GM12878 (cell line): Measurements from ENCODE around the gene INHBE. TPM values are rescaled to one million over a fixed set of nuclear protein-coding genes. Genes with fewer than 3 reads are reported as not detected.

Experiments
- ATAC-seq: fragments of 200-7000 bp; cut with Tn5 transposase; 3 replicates; pipeline ENCODE4 v1.9.1; 2020; ENCODE audit warnings: mild to moderate bottlenecking, moderate library complexity
- BruUV-seq: library from RNA; stranded (reverse); fragments of 400-500 nt; replicated peaks from 2 replicates; lab custom pipeline; 2021; lab: Mats Ljungman, UMichigan
- CTCF ChIA-PET: fragments of 300-600 bp; sonication (Branson Sonifier 250); formaldehyde crosslinking; extraction: SDS; loops from one replicate; lab custom pipeline; 2021; ENCODE audit warnings: inconsistent platforms; lab: Yijun Ruan, JAX
- POLR2A ChIA-PET: fragments of 350-600 bp; formaldehyde crosslinking; extraction: SDS; loops from one replicate; lab custom pipeline; 2021; ENCODE audit warnings: inconsistent platforms; lab: Charles Lee
- RAD21 ChIA-PET: fragments of 300-600 bp; sonication (Branson Sonifier 250); formaldehyde crosslinking; loops from one replicate; lab custom pipeline; 2023; ENCODE audit warnings: antibody characterized with exemption; ENCODE audit not compliant: unreplicated experiment; lab: Charles Lee
- SMC1A ChIA-PET: fragments of 300-600 bp; sonication (Branson Sonifier 250); formaldehyde crosslinking; loops from one replicate; lab custom pipeline; 2023; ENCODE audit not compliant: unreplicated experiment, uncharacterized antibody; lab: Charles Lee
- DNase-seq: peaks from one replicate; pipeline ENCODE4 v3.0.0-alpha.2; 2011; ENCODE audit warnings: low read depth, low spot score
- FAIRE-seq: peaks from 3 replicates; lab custom pipeline; 2011; peaks lifted over from hg19 to GRCh38; lab: Jason Lieb, UNC
- H2AFZ ChIP-seq: 2 replicates; pipeline ENCODE4 v1.6.0; 2011; ENCODE audit warnings: low read depth, low read length, control low read depth; ENCODE audit not compliant: control insufficient read depth
- H3K27ac ChIP-seq: 2 replicates; pipeline ENCODE4 v1.5.1; 2011; ENCODE audit warnings: control low read depth; ENCODE audit not compliant: control insufficient read depth, insufficient read depth
- H3K27me3 ChIP-seq, 2 experiments: replicated peaks in 1 of 2; 2 replicates each; pipeline versions ENCODE4 v1.6.0 to v1.6.1; 2011; ENCODE audit warnings: low read length in 1 of 2; ENCODE audit not compliant: control insufficient read depth in 2 of 2, insufficient read depth in 2 of 2
- H3K36me3 ChIP-seq, 2 experiments: 2 replicates each; pipeline ENCODE4 v1.5.1; 2011; ENCODE audit warnings: low read length in 1 of 2; ENCODE audit not compliant: control insufficient read depth in 2 of 2, insufficient read depth in 2 of 2
- H3K4me1 ChIP-seq: 2 replicates; pipeline ENCODE4 v1.6.1; 2011; ENCODE audit warnings: mild to moderate bottlenecking, low read length, moderate library complexity, mixed read lengths; ENCODE audit not compliant: control insufficient read depth, insufficient read depth
- H3K4me2 ChIP-seq: 2 replicates; pipeline ENCODE4 v1.6.0; 2011; ENCODE audit warnings: control low read depth; ENCODE audit not compliant: control insufficient read depth, insufficient read depth
- H3K4me3 ChIP-seq: fragments of 200-600 bp; sonication (generic); 2 replicates; pipeline ENCODE4 v1.5.1; 2016
- H3K79me2 ChIP-seq: 2 replicates; pipeline ENCODE4 v1.6.0; 2011; ENCODE audit warnings: low read length; ENCODE audit not compliant: control insufficient read depth, insufficient read depth
- H3K9ac ChIP-seq: 2 replicates; pipeline ENCODE4 v1.8.0; 2011; ENCODE audit warnings: low read length, control low read depth, mixed read lengths; ENCODE audit not compliant: control insufficient read depth, insufficient read depth
- H3K9me3 ChIP-seq: replicated peaks from 3 replicates; pipeline ENCODE4 v1.5.1; 2011; ENCODE audit warnings: mild to moderate bottlenecking, low read length; ENCODE audit not compliant: control insufficient read depth, insufficient read depth
- H4K20me1 ChIP-seq: 2 replicates; pipeline ENCODE4 v1.6.0; 2011; ENCODE audit not compliant: control insufficient read depth, insufficient read depth
- CBX3 ChIP-seq: fragments of 200-600 bp; sonication (generic); IDR thresholded peaks from 2 replicates; pipeline ENCODE4 v1.6.1; 2016; ENCODE audit warnings: low read depth, borderline replicate concordance
- CBX5 ChIP-seq: sonication (generic); IDR thresholded peaks from 2 replicates; pipeline ENCODE4 v1.6.1; 2016; ENCODE audit warnings: low read depth, moderate library complexity, mild to moderate bottlenecking, inconsistent platforms
- CREM ChIP-seq: IDR thresholded peaks from 2 replicates; pipeline ENCODE4 v1.6.1; 2014; ENCODE audit warnings: antibody characterized with exemption, low read depth
- IRF4 ChIP-seq: IDR thresholded peaks from 2 replicates; pipeline ENCODE4 v1.6.1; 2011; ENCODE audit warnings: low read depth, low read length
- KLF5 ChIP-seq: fragments of 450-650 bp; IDR thresholded peaks from 2 replicates; pipeline ENCODE4 v1.6.1; 2014; ENCODE audit warnings: mild to moderate bottlenecking; ENCODE audit not compliant: partially characterized antibody
- LARP7 ChIP-seq: fragments of 450-650 bp; IDR thresholded peaks from 2 replicates; pipeline ENCODE4 v1.6.1; 2017; ENCODE audit warnings: mild to moderate bottlenecking
- MTA3 ChIP-seq: IDR thresholded peaks from 2 replicates; pipeline ENCODE4 v1.6.1; 2012; ENCODE audit warnings: low read length, inconsistent platforms, borderline replicate concordance
- NRF1 ChIP-seq: conservative IDR thresholded peaks from 2 replicates; pipeline ENCODE4 v1.6.1; 2011; ENCODE audit warnings: mild to moderate bottlenecking, low read depth, low read length, improper control_type of control experiment
- POLR2A ChIP-seq: IDR thresholded peaks from 2 replicates; pipeline ENCODE4 v1.6.1; 2011; ENCODE audit warnings: low read depth, mild to moderate bottlenecking, low read length
- POLR2AphosphoS2 ChIP-seq: IDR thresholded peaks from 2 replicates; pipeline ENCODE4 v1.6.1; 2011; ENCODE audit warnings: low read depth, mild to moderate bottlenecking, low read length, improper control_type of control experiment, moderate library complexity
- SREBF1 ChIP-seq: IDR thresholded peaks from 2 replicates; pipeline ENCODE4 v1.6.1; 2012; ENCODE audit warnings: mild to moderate bottlenecking, low read length
- TCF3 ChIP-seq: IDR thresholded peaks from 2 replicates; pipeline ENCODE4 v1.6.1; 2012; ENCODE audit warnings: low read depth, mild to moderate bottlenecking, low read length, borderline replicate concordance; ENCODE audit not compliant: insufficient read depth
- WRNIP1 ChIP-seq: IDR thresholded peaks from 2 replicates; pipeline ENCODE4 v1.6.1; 2011; ENCODE audit warnings: low read depth, low read length, improper control_type of control experiment, borderline replicate concordance
- YY1 ChIP-seq: IDR thresholded peaks from 2 replicates; pipeline ENCODE4 v1.6.1; 2011; ENCODE audit warnings: low read depth, mild to moderate bottlenecking, low read length
- ZBED1 ChIP-seq: IDR thresholded peaks from 2 replicates; pipeline ENCODE4 v1.6.1; 2016; ENCODE audit warnings: borderline replicate concordance
- ZNF384 ChIP-seq: IDR thresholded peaks from 2 replicates; pipeline ENCODE4 v1.6.1; 2012; ENCODE audit warnings: low read depth, mild to moderate bottlenecking, low read length, improper control_type of control experiment, borderline replicate concordance
- ZNF622 ChIP-seq: fragments of 450-650 bp; IDR thresholded peaks from 2 replicates; pipeline ENCODE4 v1.6.1; 2017; ENCODE audit warnings: mild to moderate bottlenecking, inconsistent platforms
- WGBS: methylation state at CpG from one replicate; pipeline ENCODE4 v1.1.6; 2016; ENCODE audit warnings: low lambda C conversion rate; ENCODE audit not compliant: insufficient replicate concordance, insufficient coverage; ENCODE audit errors: missing lambda C conversion rate; 5-methylcytosine and 5-hydroxymethylcytosine counted together
- in situ Hi-C: fragments of 300-500 bp; cut with MboI; formaldehyde crosslinking; loops from 9 replicates; pipeline ENCODE4 v1.14.3; 2018; ENCODE audit warnings: mixed read lengths
- intact Hi-C: fragments of 100-400 bp; cut with micrococcal nuclease; formaldehyde crosslinking; loops from one replicate; pipeline ENCODE4 v1.14.2; 2022; ENCODE audit not compliant: unreplicated experiment
- polyA plus RNA-seq, 11 experiments: library from polyadenylated mRNA; depleted of rRNA in 4 of 11; unstranded in 6 of 11; stranded (reverse) in 5 of 11; fragments of >200 nt; fragmentation: Nextera tagmentation in 4 of 11; fragmentation: Illumina TruSeq in 1 of 11; extraction: Ambion mirVana in 4 of 11; extraction: Trizol in 1 of 11; gene quantifications; 1 replicate in 1 of 11; 2 replicates in 10 of 11; pipeline versions ENCODE4 v1.2.1 to v1.2.3, GENCODE V29; 2011 to 2016; ENCODE audit warnings: inconsistent platforms in 2 of 11, missing spikeins in 2 of 11, low read depth in 1 of 11
- total RNA-seq, 4 experiments: library from RNA; depleted of rRNA in 3 of 4; stranded (reverse); fragments of >200 nt in 3 of 4; fragmentation: Illumina TruSeq in 1 of 4; extraction: Trizol in 1 of 4; gene quantifications; 2 replicates each; pipeline versions ENCODE4 v1.2.1 to v1.2.3, GENCODE V29; 2013 to 2021

The INHBE gene
- total and polyA plus RNA-seq, 10 of the 15 experiments (the other 5 are each of a cell fraction or from before 2014, with no cell fraction given) = 0.09 to 2.5 (median 0.37) TPM

GRCh38 chr12:57464569-57464968, 9.5 kb downstream of the INHBE start (continued):
- no peak for TF ChIP-seq WRNIP1

GRCh38 chr12:57465030-57465746, 10.1 kb downstream of the INHBE start:
- no peak for FAIRE-seq
- ChIA-PET RAD21 (interaction anchor here (1.0 kb wide), 2 partner anchors 9 to 10 kb away, joined by 3 read pairs; partner anchors contain the start of gene INHBE), SMC1A (interaction anchor here (1.0 to 1.8 kb wide), 2 partner anchors 12 to 177 kb away, joined by 3 to 5 read pairs; no protein-coding TSS in a partner anchor), CTCF (interaction anchor here (1.0 to 2.1 kb wide), 5 partner anchors 9 to 220 kb away, joined by 3 to 8 read pairs (median 3); partner anchors contain the start of gene INHBE), POLR2A (interaction anchor here (1.1 to 1.8 kb wide), 4 partner anchors 12 to 75 kb away, joined by 3 to 8 read pairs (median 4); partner anchors contain the start of genes ARHGAP9 and DDIT3)
- no peak overlapping the region for H3K27ac ChIP-seq
- 86% methylated on average over 6 of the region's 6 CpGs for WGBS
- TF ChIP-seq YY1 = no peak
- no peak for TF ChIP-seq KLF5
- no peak for TF ChIP-seq CBX5
- TF ChIP-seq POLR2A = no peak
- TF ChIP-seq SREBF1 = no peak
- no peak for TF ChIP-seq CBX3
- no peak for TF ChIP-seq LARP7
- TF ChIP-seq POLR2AphosphoS2 = no peak
- TF ChIP-seq IRF4 = no peak
- no peak for TF ChIP-seq NRF1
- TF ChIP-seq TCF3 = no peak
- no peak for TF ChIP-seq ZNF384
- no peak for TF ChIP-seq MTA3
- TF ChIP-seq ZBED1 = no peak
- no peak for TF ChIP-seq ZNF622
- TF ChIP-seq CREM = no peak
- intact Hi-C loops (no loop called here), in situ Hi-C loops (no loop called here)
- H2AFZ ChIP-seq = no peak overlapping the region
- no peaks in the 10 kb centered on the region for H3K79me2 ChIP-seq
- H3K4me3 ChIP-seq = no peak overlapping the region
- H3K9ac ChIP-seq = no peak overlapping the region
- H3K36me3 ChIP-seq = peaks cover 0 to 7% of the 10 kb centered on the region in 2 experiments; a peak in 1 of 4 replicates
- H3K27me3 ChIP-seq = 0 out of 4 replicates have a peak, but pooled peaks cover 0 to 4% of the 10 kb centered on the region in 2 experiments
- no peaks in the 10 kb centered on the region for H3K9me3 ChIP-seq
- H4K20me1 ChIP-seq = 0 out of 2 replicates have a peak, but pooled peaks cover 2% of the 10 kb centered on the region
- no TSS peak for BruUV-seq
- no peak for DNase-seq
- no peak overlapping the region for H3K4me2 ChIP-seq
- no peak for ATAC-seq
- H3K4me1 ChIP-seq = peaks cover 31% of the 10 kb centered on the region
